Aorta (tissue), 5 donors: ENCODE data around the gene IL22RA1. TPM values are rescaled to one million over a fixed set of nuclear protein-coding genes. Genes with fewer than 3 reads are reported as not detected.

ENCODE experiments used
- ATAC-seq: fragments of 200-7000 bp; cut with Tn5 transposase; one replicate; pipeline ENCODE4 v1.9.1; 2022; ENCODE audit warnings: moderate library complexity; ENCODE audit not compliant: low FRiP score
- DNase-seq, 2 donors: peaks; one replicate each; pipeline ENCODE4 v3.0.0-alpha.2; 2020
- H3K27ac ChIP-seq, 2 donors: one replicate each; pipeline ENCODE4 v1.5.1; 2013; ENCODE audit warnings: low read length in 2 of 2, mild to moderate bottlenecking in 2 of 2, moderate library complexity in 2 of 2, control low read depth in 1 of 2, inconsistent platforms in 1 of 2, low read depth in 1 of 2
- H3K27me3 ChIP-seq, 2 donors: one replicate each; pipeline ENCODE4 v1.6.1; 2013; ENCODE audit warnings: control low read depth in 1 of 2, low read length in 1 of 2, mild to moderate bottlenecking in 1 of 2, moderate library complexity in 1 of 2; ENCODE audit not compliant: insufficient read depth in 2 of 2, control insufficient read depth in 1 of 2
- H3K36me3 ChIP-seq, 2 donors: one replicate each; pipeline ENCODE4 v1.6.1; 2013; ENCODE audit warnings: control low read depth in 1 of 2, low read length in 1 of 2, mild to moderate bottlenecking in 1 of 2; ENCODE audit not compliant: insufficient read depth in 2 of 2, control insufficient read depth in 1 of 2
- H3K4me1 ChIP-seq, 2 donors: one replicate each; pipeline ENCODE4 v1.6.1; 2013; ENCODE audit warnings: low read length in 2 of 2, control low read depth in 1 of 2, mild to moderate bottlenecking in 1 of 2, moderate library complexity in 1 of 2; ENCODE audit not compliant: insufficient read depth in 2 of 2, control insufficient read depth in 1 of 2
- H3K4me3 ChIP-seq, 2 donors: one replicate each; pipeline ENCODE4 v1.5.1; 2013; ENCODE audit warnings: low read length in 2 of 2, control low read depth in 1 of 2, mild to moderate bottlenecking in 1 of 2
- H3K9me3 ChIP-seq: one replicate; pipeline ENCODE4 v1.6.1; 2013; ENCODE audit warnings: mild to moderate bottlenecking, low read length; ENCODE audit not compliant: control insufficient read depth
- WGBS, 2 donors: extraction: QIAGEN DNeasy Blood & Tissue Kit; methylation state at CpG; one replicate each; pipeline ENCODE4 v1.1.7; 2013; 5-methylcytosine and 5-hydroxymethylcytosine counted together
- intact Hi-C, 2 donors: fragments of 100-400 bp; cut with DNase I; formaldehyde crosslinking; loops; one replicate each; pipeline versions ENCODE4 v1.14.2 to v1.15.0; 2022
- polyA plus RNA-seq, 2 donors: library from polyadenylated mRNA; stranded (reverse); fragments of 200-250 nt; gene quantifications; one replicate each; pipeline ENCODE4 v1.2.3, GENCODE V29; 2013
- total RNA-seq, 2 donors: library from RNA; stranded (reverse); fragmentation: NEBNext Ultra II Directional; extraction: Animal tissue kit (Norgen Biotek cat#: 25700); gene quantifications; one replicate each; pipeline ENCODE4 v1.2.1, GENCODE V29; 2021
- donor health status: healthy with polysubstance abuse.
- donor health status: Bipolar disorder and iron deficiency.
- donor health status: DM: no; HTN: no; CAD: no.
- donor health status: DM: no; HTN: no; CAD: no.
- donor health status: DM: yes; HTN: yes; CAD: no.

IL22RA1 gene
- total and polyA plus RNA-seq, 4 donors, result 0.18 to 2.4 (median 0.23) TPM; not detected in 1

- Histone ChIP-seq H3K36me3 (no peaks in the 10 kb centered on the region), H3K4me1 (no peaks in the 10 kb centered on the region), H3K27me3 (no peaks in the 10 kb centered on the region), H3K9me3 (no peaks in the 10 kb centered on the region), H3K27ac (no peak overlapping the region), H3K4me3 (no peak overlapping the region)
- intact Hi-C loops, result no loop called here
- WGBS, 2 donors, result 84 to 87% methylated on average over 6 of the region's 6 CpGs
- DNase-seq (no peak), ATAC-seq (peak; percentile 10)
Measured at GRCh38 chr1:24157918-24158481, 15.1 kb upstream of the IL22RA1 start.

DNA sequence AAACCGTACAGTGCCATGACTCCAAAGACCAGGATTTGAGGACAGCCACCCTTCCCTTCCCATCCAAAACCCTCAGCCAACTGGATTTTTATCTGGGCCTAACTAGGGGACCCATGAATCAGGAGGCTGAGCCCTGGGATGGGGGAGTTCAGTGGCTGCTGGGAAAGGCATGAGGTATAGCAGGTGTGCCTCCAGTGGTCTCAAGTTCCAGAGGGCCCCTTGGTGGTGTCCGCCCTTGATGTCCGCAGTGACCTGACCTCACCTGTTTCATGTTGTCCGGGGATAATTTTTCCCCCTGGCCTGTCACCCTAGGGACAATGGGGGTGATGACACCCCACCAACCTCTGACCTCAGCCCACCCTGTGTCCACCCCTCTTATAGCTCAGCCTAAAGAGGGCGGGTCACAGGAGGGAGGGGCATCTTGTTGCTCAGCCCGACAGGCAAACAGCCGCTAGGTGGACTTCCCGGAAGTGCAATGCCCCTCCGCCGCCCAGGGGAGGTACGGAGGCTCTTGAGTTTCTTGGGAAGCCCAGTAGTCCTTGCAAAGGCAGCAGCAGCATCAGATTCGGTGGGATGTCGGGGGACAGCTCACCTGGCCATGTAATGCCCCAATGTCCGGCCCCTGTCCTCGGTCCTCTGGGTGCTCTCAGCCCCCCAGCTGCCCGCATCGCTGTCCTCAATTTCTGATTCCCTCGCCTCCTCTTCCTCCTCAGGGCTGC lies 13.8 kb upstream of the IL22RA1 start:
- 93 to 94% methylated on average over 18 of the region's 18 CpGs for WGBS, 2 donors
- Histone ChIP-seq H3K4me1 (no peaks in the 10 kb centered on the region), H3K27ac (no peak overlapping the region), H3K27me3 (no peaks in the 10 kb centered on the region), H3K9me3 (no peaks in the 10 kb centered on the region), H3K36me3 (no peaks in the 10 kb centered on the region), H3K4me3 (no peak overlapping the region)
- no peak for DNase-seq
- ATAC-seq, result no peak
- intact Hi-C loops, result no loop called here

DNA sequence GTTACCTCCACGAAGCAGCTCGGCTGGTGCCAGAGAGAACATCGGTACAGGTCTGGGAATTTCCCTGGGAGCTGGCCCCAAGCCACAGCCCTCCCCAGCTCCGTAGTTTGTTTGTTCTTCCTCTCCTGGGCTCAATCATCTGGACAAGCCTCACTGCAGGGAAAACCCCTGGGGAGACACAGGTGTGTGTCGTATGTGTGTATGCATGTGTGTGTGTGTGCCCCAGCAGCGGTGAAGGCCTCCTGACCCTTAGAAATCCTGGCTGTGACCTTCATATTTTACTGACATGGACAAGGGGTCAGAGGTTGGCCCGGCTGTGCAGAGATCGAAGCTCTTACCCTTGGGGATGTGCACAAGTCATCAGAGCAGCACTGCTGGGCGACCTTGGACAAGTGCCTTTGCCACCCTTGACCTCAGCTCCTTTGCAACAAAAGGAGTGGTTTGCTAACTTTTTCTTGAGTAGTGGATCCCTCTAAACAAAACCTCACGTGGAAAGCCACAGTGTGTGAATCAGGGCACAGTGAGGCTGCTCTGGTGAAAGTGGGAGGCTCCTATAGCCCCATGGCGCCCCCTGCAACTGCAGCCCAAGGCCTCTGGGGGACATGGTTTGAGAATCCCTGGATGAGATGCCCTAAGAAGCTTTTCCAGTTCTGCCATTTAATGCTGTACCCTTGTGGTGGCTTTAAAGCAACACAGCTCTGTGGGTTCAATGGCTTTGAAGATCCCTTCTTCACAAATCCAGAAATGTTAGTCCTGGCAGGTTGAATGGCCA lies 12.3 kb upstream of the IL22RA1 start:
- Histone ChIP-seq H3K4me3 (no peak overlapping the region), H3K27me3 (no peaks in the 10 kb centered on the region), H3K4me1 (no peaks in the 10 kb centered on the region), H3K27ac (no peak overlapping the region), H3K9me3 (no peaks in the 10 kb centered on the region), H3K36me3 (no peaks in the 10 kb centered on the region)
- DNase-seq (no peak), ATAC-seq (no peak)
- 63 to 66% methylated on average over 11 of the region's 11 CpGs for WGBS, 2 donors
- intact Hi-C loops, result no loop called here

DNA sequence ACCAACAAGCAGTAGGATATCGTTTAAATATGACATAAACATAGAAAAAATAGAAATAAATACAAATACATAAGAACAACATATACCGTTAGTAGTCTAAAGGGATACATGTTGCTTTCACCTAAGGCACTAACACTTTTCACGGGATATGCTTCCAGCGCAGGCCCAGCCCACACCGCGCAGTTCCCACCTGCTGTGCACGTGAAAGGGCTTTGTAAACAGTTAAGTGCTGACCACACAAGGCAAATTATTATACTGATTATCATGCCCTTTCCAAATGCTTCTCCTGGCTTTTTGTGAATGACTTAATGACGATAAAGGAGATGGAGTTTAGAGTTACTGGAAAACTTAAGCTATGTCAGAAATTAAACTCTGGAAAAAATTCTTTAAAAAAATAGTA lies 11.3 kb upstream of the IL22RA1 start:
- H3K36me3 ChIP-seq, result no peaks in the 10 kb centered on the region
- H3K4me1 ChIP-seq, result no peaks in the 10 kb centered on the region
- ATAC-seq (no peak), DNase-seq (no peak)
- no peak overlapping the region for H3K27ac ChIP-seq
- WGBS, 2 donors, result 78 to 84% methylated on average over 8 of the region's 8 CpGs
- no peaks in the 10 kb centered on the region for H3K9me3 ChIP-seq
- no peaks in the 10 kb centered on the region for H3K27me3 ChIP-seq
- no peak overlapping the region for H3K4me3 ChIP-seq
- intact Hi-C loops, result no loop called here

DNA sequence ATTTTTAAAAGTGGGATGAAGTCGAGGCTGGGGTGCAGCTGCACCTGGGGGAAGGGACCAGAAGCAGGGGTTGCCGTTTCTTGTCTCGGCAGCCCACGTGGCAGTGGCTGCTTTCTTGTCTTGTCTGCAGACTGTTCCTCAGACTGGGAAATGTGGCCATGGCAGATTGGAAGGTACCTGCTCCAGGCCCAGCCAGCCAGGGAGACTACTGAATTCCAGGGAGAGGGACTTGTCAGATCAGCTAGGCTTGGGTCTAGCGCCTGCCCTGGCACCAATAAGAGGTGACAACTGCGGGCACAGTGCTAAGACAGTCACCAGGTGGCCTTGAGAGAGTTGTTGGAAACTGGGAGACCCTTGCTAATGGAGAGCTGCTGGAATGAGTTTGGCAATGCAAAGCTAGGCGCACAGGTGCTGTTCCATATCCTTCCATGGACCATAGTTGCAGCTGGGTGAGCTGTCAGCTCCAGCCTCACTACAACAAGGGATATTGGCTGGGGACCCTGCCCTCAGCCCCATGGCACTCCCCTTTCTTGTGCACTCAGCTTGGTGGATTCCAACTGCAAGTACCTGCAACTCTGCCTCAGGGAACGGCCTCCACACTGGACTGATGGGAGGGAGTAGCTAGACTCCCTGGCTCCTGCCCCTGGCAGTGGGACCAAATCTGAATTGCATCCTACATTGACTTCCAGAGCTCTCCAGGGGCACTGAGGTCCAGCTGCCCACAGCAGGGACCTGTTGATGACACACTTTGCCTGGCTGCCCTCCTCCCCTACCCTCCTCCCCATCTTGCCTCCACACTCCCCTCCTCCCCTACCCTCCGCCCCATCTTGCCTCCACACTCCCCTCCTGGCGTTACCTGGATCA lies 9.9 kb upstream of the IL22RA1 start:
- H3K36me3 ChIP-seq, result no peaks in the 10 kb centered on the region
- no peak overlapping the region for H3K27ac ChIP-seq
- WGBS, 2 donors, result 90% methylated on average over 10 of the region's 10 CpGs
- H3K4me3 ChIP-seq, result no peak overlapping the region
- no peaks in the 10 kb centered on the region for H3K4me1 ChIP-seq
- intact Hi-C loops, result no loop called here
- H3K27me3 ChIP-seq, result no peaks in the 10 kb centered on the region
- DNase-seq (no peak), ATAC-seq (no peak)
- H3K9me3 ChIP-seq, result no peaks in the 10 kb centered on the region

- Histone ChIP-seq H3K36me3 (no peaks in the 10 kb centered on the region), H3K4me3 (no peak overlapping the region), H3K27me3 (no peaks in the 10 kb centered on the region), H3K27ac (no peak overlapping the region), H3K4me1 (no peaks in the 10 kb centered on the region), H3K9me3 (no peaks in the 10 kb centered on the region)
- ATAC-seq (no peak), DNase-seq (no peak)
- 19 to 23% methylated on average over 12 of the region's 12 CpGs for WGBS, 2 donors
- intact Hi-C loops, result no loop called here
Measured at GRCh38 chr1:24151175-24151533, 8.2 kb upstream of the IL22RA1 start.

DNA sequence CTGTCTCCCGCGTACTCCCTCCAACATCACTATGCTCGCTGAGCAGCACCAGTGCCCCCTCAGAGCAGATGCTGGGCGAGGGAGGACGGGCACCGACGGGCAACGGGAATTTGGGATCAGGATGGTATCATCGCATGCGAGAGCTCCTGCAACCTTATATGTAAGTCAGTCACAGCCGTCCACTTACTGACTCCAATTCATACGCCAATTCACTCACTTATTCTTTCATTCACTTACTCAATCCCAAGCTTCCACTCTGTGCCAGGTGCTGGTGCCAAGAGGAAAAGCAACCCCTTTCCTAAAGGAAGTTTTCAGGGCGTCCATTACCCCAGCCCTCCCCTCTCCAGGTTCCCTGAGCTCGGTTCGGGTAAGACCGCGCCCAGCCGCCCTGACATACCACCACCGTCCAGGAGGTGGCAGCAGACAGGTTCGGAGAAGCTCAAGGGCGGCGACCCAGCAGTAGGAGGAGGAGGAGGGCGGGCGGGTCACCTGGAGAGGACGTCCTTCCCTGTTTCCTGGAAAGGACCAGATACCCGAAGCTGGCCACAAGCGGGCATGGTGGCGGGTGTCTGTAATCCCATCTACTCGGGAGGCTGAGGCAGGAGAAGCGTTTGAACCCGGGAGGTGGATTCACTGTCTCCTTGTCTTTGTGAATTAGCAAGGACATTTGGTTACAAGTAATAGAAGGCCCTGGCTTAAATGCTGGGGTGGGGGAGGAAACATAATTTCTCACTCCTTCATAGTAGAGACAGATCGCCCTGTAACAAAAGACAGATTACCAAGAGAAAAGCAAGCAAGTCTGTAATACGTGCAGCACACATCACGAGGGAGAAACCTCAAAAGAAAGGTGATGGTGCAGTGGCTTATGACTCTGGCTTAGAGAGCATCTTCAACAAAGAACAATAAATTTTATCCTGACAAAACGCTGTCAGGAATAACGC lies 7.6 kb upstream of the IL22RA1 start:
- intact Hi-C loops, result no loop called here
- DNase-seq (peak; percentile 91 to 96), ATAC-seq (peak; percentile 88)
- no peaks in the 10 kb centered on the region for H3K9me3 ChIP-seq
- H3K4me3 ChIP-seq, result no peak overlapping the region
- WGBS, 2 donors, result 16 to 17% methylated on average over 36 of the region's 36 CpGs
- H3K27me3 ChIP-seq, result no peaks in the 10 kb centered on the region
- no peak overlapping the region for H3K27ac ChIP-seq
- H3K4me1 ChIP-seq, result no peaks in the 10 kb centered on the region
- no peaks in the 10 kb centered on the region for H3K36me3 ChIP-seq

GRCh38 chr1:24149866-24150233 lies 6.9 kb upstream of the IL22RA1 start:
- intact Hi-C loops, result no loop called here
- DNase-seq, result no peak

More at GRCh38 chr1:24149866-24150233, 6.9 kb upstream of the IL22RA1 start:
- Histone ChIP-seq H3K36me3 (no peaks in the 10 kb centered on the region), H3K9me3 (no peaks in the 10 kb centered on the region), H3K27ac (no peak overlapping the region), H3K4me1 (no peaks in the 10 kb centered on the region), H3K27me3 (no peaks in the 10 kb centered on the region), H3K4me3 (no peak overlapping the region)
- ATAC-seq, result no peak
- WGBS, 2 donors, result 61 to 67% methylated on average over 5 of the region's 5 CpGs
